Lower leg skin (tissue), 4 donors: Measurements from ENCODE around the gene SCIN. TPM values are rescaled to one million over a fixed set of nuclear protein-coding genes. Genes with fewer than 3 reads are reported as not detected.

Experiments used
- DNase-seq, 2 donors: peaks; one replicate each; pipeline ENCODE4 v3.0.0-alpha.2; 2019; ENCODE audit warnings: low spot score in 2 of 2
- H3K4me3 ChIP-seq: fragments of 200-600 bp; sonication (generic); 2 replicates; pipeline ENCODE4 v1.5.1; 2017; ENCODE audit warnings: mild to moderate bottlenecking, low read depth; ENCODE audit not compliant: poor library complexity, severe bottlenecking
- CTCF ChIP-seq, 3 donors: fragments of 450-650 bp; IDR thresholded peaks; one replicate each; pipeline ENCODE4 v1.5.1; 2016; ENCODE audit warnings: antibody characterized with exemption in 3 of 3, mild to moderate bottlenecking in 3 of 3, moderate library complexity in 2 of 3
- POLR2A ChIP-seq, 2 donors: fragments of 450-650 bp; IDR thresholded peaks; one replicate each; pipeline ENCODE4 v1.6.1; 2016 to 2017; ENCODE audit warnings: antibody characterized with exemption in 2 of 2, mild to moderate bottlenecking in 1 of 2, moderate library complexity in 1 of 2
- WGBS, 2 donors: methylation state at CpG; one replicate each; pipeline ENCODE4 v1.1.5; 2018; 5-methylcytosine and 5-hydroxymethylcytosine counted together
- intact Hi-C: fragments of 100-400 bp; cut with DNase I; formaldehyde crosslinking; loops from one replicate; pipeline ENCODE4 v1.15.0; 2023; ENCODE audit warnings: low total_unique reads
- total RNA-seq, 4 donors: library from RNA; depleted of rRNA; stranded (reverse); fragments of >200 nt; gene quantifications; one replicate each; pipeline ENCODE4 v1.1.0, GENCODE V29; 2016

SCIN gene
- total RNA-seq, 4 donors from 2014 or later: 3.1 to 6.6 (median 5.8) TPM

GRCh38 chr7:12703881-12704280 lies 133.4 kb downstream of the SCIN start:
- no peak for DNase-seq
- TF ChIP-seq POLR2A (IDR thresholded peaks at IDR 0.05) (no peak), CTCF (IDR thresholded peaks at IDR 0.05) (no peak)
- WGBS, 2 donors: 49 to 54% methylated on average over 2 of the region's 2 CpGs

DNA sequence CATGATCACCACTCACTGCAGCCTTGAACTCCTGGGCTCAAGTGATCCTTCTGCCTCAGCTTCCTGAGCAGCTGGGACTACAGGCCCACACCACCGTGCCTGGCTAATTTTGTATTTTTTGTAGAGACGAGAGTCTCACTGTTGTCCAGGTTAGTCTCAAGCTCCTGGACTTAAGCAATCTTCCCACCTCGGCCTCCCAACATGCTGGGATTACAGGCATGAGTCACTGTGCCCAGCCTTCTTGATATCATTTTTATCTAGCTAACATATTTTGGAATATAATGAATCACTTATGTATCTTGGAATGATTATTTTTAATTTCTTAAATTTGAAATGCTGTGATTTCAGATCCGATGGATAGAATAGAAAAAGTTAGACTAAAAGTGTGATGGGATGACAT lies 135.4 kb downstream of the SCIN start:
- no peak overlapping the region for H3K4me3 ChIP-seq
- no peak for DNase-seq
- 66 to 78% methylated on average over 4 of the region's 4 CpGs for WGBS, 2 donors
- no peak for TF ChIP-seq POLR2A (IDR thresholded peaks at IDR 0.05)
- TF ChIP-seq CTCF (IDR thresholded peaks at IDR 0.05): no peak
- intact Hi-C loops: no loop called here

More at GRCh38 chr7:12703881-12704280, 133.4 kb downstream of the SCIN start:
- H3K4me3 ChIP-seq: no peak overlapping the region
- intact Hi-C loops: no loop called here

- no peak overlapping the region for H3K4me3 ChIP-seq
- no peak for TF ChIP-seq POLR2A (IDR thresholded peaks at IDR 0.05)
- no peak for TF ChIP-seq CTCF (IDR thresholded peaks at IDR 0.05)
- DNase-seq: no peak
- intact Hi-C loops: no loop called here
Measured at GRCh38 chr7:12706900-12707536, 136.5 kb downstream of the SCIN start.

DNA sequence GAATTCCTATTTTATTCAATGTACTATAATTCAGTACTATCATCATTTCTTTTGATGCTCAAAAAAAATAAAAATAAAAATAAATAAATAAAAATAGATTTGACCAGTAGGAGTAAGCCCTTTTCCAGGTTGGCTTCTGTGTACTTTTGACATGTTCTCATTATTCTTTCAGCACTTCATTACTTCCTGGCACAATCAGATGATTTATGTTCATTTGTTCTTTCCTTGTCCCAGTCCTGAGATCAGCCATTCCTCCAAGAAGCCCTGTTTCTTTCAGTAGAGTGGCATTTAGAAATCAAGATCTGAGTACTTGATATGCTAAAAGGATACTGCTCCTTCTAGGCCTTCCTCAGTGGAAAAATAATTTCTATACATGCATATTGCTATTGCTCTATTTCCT lies 137.8 kb downstream of the SCIN start:
- H3K4me3 ChIP-seq: no peak overlapping the region
- no peak for DNase-seq
- intact Hi-C loops: no loop called here
- no peak for TF ChIP-seq POLR2A (IDR thresholded peaks at IDR 0.05)
- no peak for TF ChIP-seq CTCF (IDR thresholded peaks at IDR 0.05)

Other genes starting within 250 kb of the SCIN start
- under 1 TPM in 3 of 4 donors, not detected in 1; 0.05 to 0.32 (median 0.19) TPM for gene VWDE, start 166.9 kb upstream of the SCIN start, total RNA-seq
- 100 to 1,000 TPM in 3 of 4 donors, 10 to 100 TPM in 1; 94.9 to 253 (median 143) TPM for gene ARL4A, start 116.9 kb downstream of the SCIN start, total RNA-seq